IMR-90 (cell line): ENCODE data around the gene CDH23. TPM values are rescaled to one million over a fixed set of nuclear protein-coding genes. Genes with fewer than 3 reads are reported as not detected.

Experiments
- CHD1 ChIP-seq: IDR thresholded peaks from 2 replicates; pipeline ENCODE4 v1.6.1; 2012; ENCODE audit warnings: low read depth, low read length, improper control_type of control experiment
- polyA plus RNA-seq, 3 experiments: library from polyadenylated mRNA; depleted of rRNA; stranded (reverse); fragments of >200 nt; gene quantifications; 2 replicates each; pipeline ENCODE4 v1.2.3, GENCODE V29; 2012; ENCODE audit warnings: low replicate concordance in 1 of 3
- total RNA-seq: library from RNA; depleted of rRNA; stranded (reverse); fragments of >200 nt; gene quantifications from 2 replicates; pipeline ENCODE4 v1.2.3, GENCODE V29; 2012
- TF ChIP-seq, protein P1 (sequence below): conservative IDR thresholded peaks from 2 replicates; pipeline ENCODE4 v1.5.1; 2012; ENCODE audit warnings: mild to moderate bottlenecking, low read depth, low read length, improper control_type of control experiment

The CDH23 gene
- total and polyA plus RNA-seq, 2 of the 4 experiments (the other 2 are of a cell fraction), result under 0.01 to 0.03 TPM

DNA sequence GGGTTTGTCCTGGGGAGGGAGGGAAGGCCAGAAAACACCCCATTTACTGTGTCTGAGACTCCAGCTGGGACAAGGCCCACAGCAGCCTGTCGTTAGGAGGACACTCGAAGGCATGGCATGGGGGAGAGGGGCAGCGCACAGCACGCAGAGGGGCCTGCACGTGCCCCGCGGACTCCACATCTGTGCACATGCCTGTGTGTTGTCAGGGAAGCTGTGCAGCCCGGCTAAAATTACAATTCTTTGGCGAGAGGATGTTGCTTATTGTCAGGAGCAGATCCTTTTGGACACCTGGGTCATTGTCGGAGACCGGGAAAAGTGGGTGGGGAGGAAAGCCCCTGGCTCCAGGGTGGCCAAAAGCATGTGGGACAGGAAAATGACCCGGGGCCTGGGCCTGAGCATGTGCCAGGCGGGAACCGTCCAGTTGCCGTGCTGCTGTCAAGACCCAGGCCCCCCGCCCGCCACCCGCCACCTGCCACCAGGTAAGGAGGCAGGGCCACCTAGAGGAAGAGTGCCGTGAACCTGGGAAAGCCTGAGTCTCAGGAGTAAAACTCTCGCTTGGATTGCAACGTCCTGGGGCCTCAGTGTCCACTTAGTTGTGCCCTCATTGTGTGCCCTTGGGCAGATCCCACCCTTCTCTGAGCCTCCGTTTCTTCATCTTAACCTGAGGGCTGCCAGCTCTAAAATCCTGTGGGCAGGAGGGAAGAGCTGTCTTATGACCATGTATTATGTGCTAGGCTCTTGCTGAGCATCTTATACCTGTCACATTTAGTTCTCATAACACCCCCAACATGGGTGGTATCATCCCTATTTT lies 369.4 kb downstream of the CDH23 start (continued):
- TF ChIP-seq, protein P1, sequence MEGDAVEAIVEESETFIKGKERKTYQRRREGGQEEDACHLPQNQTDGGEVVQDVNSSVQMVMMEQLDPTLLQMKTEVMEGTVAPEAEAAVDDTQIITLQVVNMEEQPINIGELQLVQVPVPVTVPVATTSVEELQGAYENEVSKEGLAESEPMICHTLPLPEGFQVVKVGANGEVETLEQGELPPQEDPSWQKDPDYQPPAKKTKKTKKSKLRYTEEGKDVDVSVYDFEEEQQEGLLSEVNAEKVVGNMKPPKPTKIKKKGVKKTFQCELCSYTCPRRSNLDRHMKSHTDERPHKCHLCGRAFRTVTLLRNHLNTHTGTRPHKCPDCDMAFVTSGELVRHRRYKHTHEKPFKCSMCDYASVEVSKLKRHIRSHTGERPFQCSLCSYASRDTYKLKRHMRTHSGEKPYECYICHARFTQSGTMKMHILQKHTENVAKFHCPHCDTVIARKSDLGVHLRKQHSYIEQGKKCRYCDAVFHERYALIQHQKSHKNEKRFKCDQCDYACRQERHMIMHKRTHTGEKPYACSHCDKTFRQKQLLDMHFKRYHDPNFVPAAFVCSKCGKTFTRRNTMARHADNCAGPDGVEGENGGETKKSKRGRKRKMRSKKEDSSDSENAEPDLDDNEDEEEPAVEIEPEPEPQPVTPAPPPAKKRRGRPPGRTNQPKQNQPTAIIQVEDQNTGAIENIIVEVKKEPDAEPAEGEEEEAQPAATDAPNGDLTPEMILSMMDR, result no peak
- TF ChIP-seq CHD1, result no peak
